ENCODE measurements around the gene RALY. TPM values are rescaled to one million over a fixed set of nuclear protein-coding genes. Genes with fewer than 3 reads are reported as not detected.
"Not testable (repeated sequence)": the region's sequence is repeated elsewhere in the genome, so short reads cannot be mapped to it uniquely, and the experiment has no call there.

The RALY gene
- total and polyA plus RNA-seq, 2 donors = 53.9 to 150 TPM

DNA sequence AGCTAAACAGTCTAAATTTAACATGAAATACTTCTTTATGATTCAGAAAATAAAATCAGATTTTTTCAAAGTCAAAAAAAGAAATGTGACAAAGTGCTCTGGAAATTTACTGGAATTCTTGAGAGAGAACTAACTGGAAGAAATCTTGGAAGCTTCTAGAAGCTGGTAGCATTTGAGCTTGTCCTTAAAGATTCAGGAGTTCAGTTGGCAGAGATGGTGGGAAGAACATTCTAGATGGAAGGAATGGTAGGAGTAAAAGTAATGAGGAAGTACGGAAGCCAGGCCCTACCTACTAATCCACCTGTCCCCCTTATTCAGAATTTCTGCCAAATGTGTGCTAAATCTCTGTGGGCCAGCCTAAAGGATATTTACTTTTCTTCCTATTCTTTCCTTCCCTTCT, 21.2 kb downstream of the RALY start:
- H3K27ac ChIP-seq (ENCODE audit: low read depth) = no peak overlapping the region
- H3K36me3 ChIP-seq (ENCODE audit: insufficient read depth) = no peaks in the 10 kb centered on the region
- no peak overlapping the region for H3K4me3 ChIP-seq (ENCODE audit: low read depth, low read length)
- 85% methylated on average over 1 of the region's 1 CpG for WGBS
- DNase-seq (ENCODE audit: extremely low spot score) = no peak
- peaks cover 3% of the 10 kb centered on the region for H3K4me1 ChIP-seq (ENCODE audit: insufficient read depth)

DNA sequence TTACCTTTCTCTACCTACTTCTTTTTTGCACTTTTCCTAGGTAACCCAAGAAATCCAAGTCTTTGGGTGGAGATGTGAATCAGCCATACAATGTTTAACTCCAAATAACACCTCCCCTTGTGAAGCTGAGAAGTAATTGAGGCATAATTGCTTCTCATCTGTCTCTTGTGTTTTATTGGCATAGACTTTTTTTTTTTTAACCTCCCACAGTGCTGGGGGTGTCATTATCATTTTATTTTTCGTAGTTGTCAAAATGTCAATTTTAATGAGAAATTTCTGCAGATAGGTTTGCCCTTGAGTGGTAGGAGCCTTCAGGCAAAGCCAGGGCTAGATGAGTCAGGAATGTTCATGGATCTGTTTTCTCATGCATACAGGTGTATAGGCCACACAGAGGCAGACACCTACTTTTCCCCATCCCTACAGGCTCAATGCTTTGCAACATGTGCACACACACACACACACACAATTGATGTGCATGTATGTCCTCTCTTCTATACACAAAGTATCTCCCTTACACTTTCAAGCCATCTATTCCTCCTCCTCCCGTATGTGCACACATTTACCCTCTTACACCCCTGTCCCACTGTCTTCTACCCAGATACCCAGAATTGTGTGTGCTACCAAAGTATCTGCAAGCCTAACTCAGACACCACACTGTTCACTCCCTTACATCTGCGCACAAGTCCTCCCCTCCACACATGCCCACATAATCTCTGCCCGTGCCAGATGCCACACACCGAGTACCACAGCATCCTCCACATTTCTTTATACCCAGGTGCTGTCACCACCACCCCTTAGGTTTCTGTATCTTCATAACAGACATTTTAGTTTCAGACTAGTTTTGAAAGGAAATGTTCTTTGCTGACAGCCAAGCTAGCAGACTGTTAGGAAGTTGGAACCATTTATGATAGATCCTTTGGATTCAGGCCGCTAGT, 22.0 kb downstream of the RALY start:
- Histone ChIP-seq H3K27ac (ENCODE audit: low read depth) (no peak overlapping the region), H3K36me3 (ENCODE audit: insufficient read depth) (no peaks in the 10 kb centered on the region), H3K4me1 (ENCODE audit: insufficient read depth) (peaks cover 5% of the 10 kb centered on the region), H3K4me3 (ENCODE audit: low read depth, low read length) (no peak overlapping the region)
- DNase-seq (ENCODE audit: extremely low spot score) = no peak
- WGBS = 86% methylated on average over 6 of the region's 6 CpGs

DNA sequence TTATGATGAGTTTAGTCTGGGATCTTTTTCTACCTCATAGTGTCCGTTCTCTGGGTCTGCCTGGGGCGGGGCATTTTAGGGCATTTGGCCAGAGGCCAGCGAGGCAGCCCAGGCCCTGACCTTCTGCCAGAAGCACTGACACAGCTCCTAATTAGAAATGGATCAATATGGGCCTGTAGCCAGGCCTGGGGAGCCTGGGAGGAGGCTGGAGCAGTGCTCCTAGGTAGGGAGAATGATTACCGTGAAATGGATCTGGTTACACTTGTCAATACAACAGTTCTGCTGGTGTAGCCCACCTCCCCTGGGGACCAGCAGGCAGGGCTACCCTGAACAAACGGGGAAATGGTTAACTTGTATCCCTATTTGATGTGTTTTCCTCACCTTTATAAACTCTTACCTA, 23.0 kb downstream of the RALY start:
- Histone ChIP-seq H3K36me3 (ENCODE audit: insufficient read depth) (no peaks in the 10 kb centered on the region), H3K27ac (ENCODE audit: low read depth) (no peak overlapping the region), H3K4me3 (ENCODE audit: low read depth, low read length) (no peak overlapping the region), H3K4me1 (ENCODE audit: insufficient read depth) (peaks cover 5% of the 10 kb centered on the region)
- DNase-seq (ENCODE audit: extremely low spot score) = no peak
- 77% methylated on average over 5 of the region's 5 CpGs for WGBS

DNA sequence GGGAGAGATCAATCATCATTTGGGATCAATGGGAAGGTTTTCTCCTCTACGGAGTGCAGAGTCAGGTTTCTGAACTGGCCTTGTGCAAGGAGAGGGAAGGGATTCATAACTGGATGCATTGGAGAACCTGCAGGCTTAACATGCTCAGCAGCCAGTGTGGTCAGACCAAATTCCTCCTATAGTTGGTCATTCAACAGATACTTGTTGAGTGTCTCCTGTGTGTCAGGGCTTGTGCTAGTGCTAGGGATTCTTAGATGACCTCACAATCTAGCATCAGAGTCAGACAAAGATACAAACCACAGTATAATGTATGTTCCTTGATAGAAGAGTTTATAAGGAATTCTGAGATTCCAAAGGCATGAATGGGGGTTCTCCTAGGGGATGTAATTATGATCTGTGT, 23.9 kb downstream of the RALY start:
- Histone ChIP-seq H3K4me3 (ENCODE audit: low read depth, low read length) (no peak overlapping the region), H3K4me1 (ENCODE audit: insufficient read depth) (peaks cover 5% of the 10 kb centered on the region), H3K36me3 (ENCODE audit: insufficient read depth) (no peaks in the 10 kb centered on the region), H3K27ac (ENCODE audit: low read depth) (no peak overlapping the region)
- WGBS = 89% methylated on average over 1 of the region's 1 CpG
- DNase-seq (ENCODE audit: extremely low spot score) = no peak

DNA sequence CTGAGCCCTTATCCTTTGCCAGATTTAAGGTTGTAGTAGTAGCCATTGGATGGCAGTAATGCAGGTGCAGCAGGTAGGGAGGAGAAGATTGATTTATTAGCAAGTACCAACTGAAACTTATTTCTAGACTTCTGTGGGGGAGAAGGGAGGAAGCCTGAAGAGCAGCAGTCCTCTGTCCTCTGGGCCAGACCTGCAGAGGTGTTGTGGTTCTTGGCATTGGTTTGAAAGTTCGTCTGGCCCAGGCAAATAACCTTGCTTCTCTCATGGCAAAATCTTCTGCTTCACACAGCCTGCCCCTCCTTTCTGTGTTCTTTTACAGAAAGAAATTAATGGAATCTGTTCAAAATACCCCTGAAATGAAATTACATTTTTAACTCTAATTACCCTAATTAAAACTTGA, 24.5 kb downstream of the RALY start:
- Histone ChIP-seq H3K27ac (ENCODE audit: low read depth) (no peak overlapping the region), H3K4me1 (ENCODE audit: insufficient read depth) (peaks cover 5% of the 10 kb centered on the region)
- WGBS = 61% methylated on average over 1 of the region's 1 CpG

DNA sequence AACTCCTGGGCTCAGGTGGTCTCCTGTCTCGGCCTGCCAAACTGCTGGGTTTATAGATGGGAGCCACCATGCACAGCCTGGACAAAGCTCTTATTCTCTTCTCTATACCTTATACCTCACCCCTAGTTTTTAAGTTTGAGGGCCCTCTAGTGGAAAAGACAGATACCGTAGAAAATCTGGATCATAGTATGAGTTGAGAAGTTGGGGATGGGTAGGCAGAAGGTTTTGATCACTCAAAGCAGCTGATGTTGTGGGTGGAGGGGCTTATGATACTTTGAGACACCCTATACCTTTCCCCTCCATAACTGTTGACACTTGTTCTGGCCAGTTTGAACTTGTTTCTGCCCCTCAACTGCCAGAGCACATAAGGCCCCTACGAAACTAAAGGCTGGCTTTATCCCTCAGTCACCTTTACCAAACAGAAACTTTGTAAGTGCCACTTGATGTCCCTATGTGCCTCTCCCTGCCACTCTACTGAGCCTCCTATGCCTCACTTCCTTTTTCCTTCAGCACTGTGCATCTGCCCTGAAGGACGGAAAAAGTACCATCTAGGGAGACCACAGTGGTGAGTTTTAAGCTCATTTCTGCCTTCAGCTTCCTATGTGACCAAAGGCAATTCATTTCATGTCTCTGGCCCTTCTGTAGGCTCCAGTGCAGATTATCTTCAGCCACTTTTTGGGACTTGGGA, 28.6 kb downstream of the RALY start:
- no peak for DNase-seq (ENCODE audit: extremely low spot score)
- 87% methylated on average over 4 of the region's 4 CpGs for WGBS
- H3K27ac ChIP-seq (ENCODE audit: low read depth) = no peak overlapping the region
- H3K36me3 ChIP-seq (ENCODE audit: insufficient read depth) = no peaks in the 10 kb centered on the region
- peaks cover 3% of the 10 kb centered on the region for H3K4me1 ChIP-seq (ENCODE audit: insufficient read depth)
- no peak overlapping the region for H3K4me3 ChIP-seq (ENCODE audit: low read depth, low read length)

More for the DNA sequence above, 24.5 kb downstream of the RALY start:
- Histone ChIP-seq H3K4me3 (ENCODE audit: low read depth, low read length) (no peak overlapping the region), H3K36me3 (ENCODE audit: insufficient read depth) (no peaks in the 10 kb centered on the region)
- DNase-seq (ENCODE audit: extremely low spot score) = no peak

DNA sequence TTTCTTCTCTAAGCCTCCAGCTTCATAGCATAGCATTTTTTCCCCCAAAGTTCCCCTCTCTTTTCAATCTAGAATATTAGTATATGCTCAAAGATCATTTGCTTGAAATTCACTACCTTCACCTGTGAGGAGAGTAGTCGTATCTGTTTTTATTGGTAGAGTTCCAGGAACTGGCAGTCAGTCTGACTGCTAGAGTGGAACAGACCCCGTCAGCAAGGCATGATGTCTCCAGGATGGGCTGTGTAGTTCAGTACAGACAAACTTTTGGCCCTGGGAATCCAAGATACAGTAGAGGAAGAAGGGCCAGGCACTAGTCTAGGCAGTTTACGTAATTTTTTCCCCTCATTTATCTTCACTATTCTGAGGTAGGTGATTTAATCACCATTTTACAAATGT, 29.1 kb downstream of the RALY start:
- H3K27ac ChIP-seq (ENCODE audit: low read depth) = no peak overlapping the region
- peaks cover 3% of the 10 kb centered on the region for H3K4me1 ChIP-seq (ENCODE audit: insufficient read depth)
- 84% methylated on average over 3 of the region's 3 CpGs for whole genome bisulfite sequencing
- no peaks in the 10 kb centered on the region for H3K36me3 ChIP-seq (ENCODE audit: insufficient read depth)
- H3K4me3 ChIP-seq (ENCODE audit: low read depth, low read length) = no peak overlapping the region
- no peak for DNase-seq (ENCODE audit: extremely low spot score)

DNA sequence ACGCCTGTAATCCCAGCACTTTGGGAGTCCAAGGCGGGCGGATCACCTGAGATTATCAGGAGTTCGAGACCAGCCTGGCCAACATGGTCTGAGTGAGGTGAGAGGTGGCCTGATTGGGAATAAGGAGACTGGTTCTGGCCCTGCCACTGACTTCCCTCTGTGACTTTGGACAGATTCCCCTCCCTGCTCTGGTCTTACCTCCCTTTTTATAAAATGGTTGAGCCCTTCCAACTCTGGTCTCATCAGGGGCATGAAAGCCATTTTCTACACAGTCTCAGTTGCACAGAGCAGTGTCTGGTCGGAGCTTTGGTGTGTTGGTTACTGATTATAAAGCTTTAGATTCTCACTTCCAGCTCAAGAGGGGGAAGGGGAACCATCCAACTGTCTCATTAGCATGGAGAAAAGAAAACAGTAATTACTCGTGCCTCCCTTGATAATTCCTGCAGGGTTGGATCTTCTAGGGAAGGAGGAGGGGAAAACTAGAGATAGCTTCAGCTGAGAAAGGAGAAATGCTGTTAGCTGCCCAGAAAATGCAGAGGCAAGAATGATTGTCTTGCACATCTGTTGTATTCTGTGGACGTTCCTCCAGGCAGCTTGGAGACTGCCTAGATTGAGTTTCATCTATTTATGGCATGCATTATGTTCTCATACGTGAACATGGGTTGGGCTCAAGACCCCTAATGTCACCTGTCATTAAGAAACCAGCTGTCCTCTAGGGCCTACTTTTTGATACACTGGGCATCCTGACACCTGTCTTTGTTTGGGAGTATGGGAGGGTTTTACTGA, 30.4 kb downstream of the RALY start:
- DNase-seq (ENCODE audit: extremely low spot score) = no peak
- H3K4me3 ChIP-seq (ENCODE audit: low read depth, low read length) = no peak overlapping the region
- H3K27ac ChIP-seq (ENCODE audit: low read depth) = no peak overlapping the region
- WGBS = 77% methylated on average over 8 of the region's 8 CpGs
- H3K36me3 ChIP-seq (ENCODE audit: insufficient read depth) = no peaks in the 10 kb centered on the region
- peaks cover 3% of the 10 kb centered on the region for H3K4me1 ChIP-seq (ENCODE audit: insufficient read depth)

DNA sequence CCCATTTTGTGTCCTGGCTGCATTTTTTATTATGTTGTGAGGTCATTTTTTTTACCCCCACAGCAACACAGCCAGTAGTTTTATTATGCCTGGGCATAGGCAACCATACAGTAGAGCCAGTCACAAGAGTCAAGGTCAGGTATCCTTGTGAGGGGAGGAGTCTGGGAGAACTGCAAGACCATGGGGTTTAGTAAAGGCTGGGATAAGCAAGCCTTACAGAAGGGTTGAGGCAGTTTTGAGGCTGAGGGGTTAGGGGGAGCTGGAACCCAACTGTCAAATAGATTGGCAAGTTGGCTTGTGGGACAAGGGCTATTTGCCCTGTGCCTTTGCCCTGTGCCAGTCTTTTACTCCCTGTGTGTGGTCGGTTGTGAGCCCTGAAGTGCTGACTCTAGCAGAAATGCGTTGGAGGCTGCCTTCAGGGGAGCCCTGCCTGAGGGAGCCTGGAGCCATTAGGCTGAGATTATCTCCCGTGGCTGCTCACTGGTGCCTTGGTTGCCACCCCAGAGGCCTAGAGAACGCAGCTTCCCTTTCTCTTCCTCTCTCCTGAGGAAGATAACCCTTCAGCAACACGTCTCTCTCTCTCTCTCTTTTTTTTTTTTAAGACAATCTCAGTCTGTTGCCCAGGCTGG, 31.1 kb downstream of the RALY start:
- DNase-seq (ENCODE audit: extremely low spot score) = no peak
- H3K27ac ChIP-seq (ENCODE audit: low read depth) = no peak overlapping the region
- 31% methylated on average over 5 of the region's 5 CpGs for WGBS
- no peak overlapping the region for H3K4me3 ChIP-seq (ENCODE audit: low read depth, low read length)
- H3K4me1 ChIP-seq (ENCODE audit: insufficient read depth) = peaks cover 3% of the 10 kb centered on the region
- H3K36me3 ChIP-seq (ENCODE audit: insufficient read depth) = no peaks in the 10 kb centered on the region

DNA sequence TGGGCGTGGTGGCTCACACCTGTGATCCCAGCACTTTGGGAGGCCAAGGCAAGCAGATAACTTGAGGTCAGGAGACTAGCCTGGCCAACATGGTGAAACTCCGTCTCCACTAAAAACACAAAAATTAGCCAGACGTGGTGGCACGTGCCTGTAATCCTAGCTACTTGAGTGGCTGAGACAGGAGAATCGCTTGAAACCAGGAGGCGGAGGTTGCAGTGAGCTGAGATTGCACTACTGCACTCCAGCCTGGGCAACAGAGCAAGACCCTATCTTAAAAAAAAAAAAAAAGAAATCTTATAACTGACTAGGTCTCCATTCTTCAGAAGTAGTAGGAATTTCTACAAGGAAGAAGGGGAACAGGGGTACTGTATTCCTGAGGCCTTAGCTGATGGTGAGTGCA, 34.3 kb downstream of the RALY start:
- not testable (repeated sequence) for H3K36me3 ChIP-seq (ENCODE audit: insufficient read depth); DNase-seq (ENCODE audit: extremely low spot score); H3K4me3 ChIP-seq (ENCODE audit: low read depth, low read length); H3K4me1 ChIP-seq (ENCODE audit: insufficient read depth); H3K27ac ChIP-seq (ENCODE audit: low read depth)
- WGBS = 98% methylated on average over 6 of the region's 6 CpGs

DNA sequence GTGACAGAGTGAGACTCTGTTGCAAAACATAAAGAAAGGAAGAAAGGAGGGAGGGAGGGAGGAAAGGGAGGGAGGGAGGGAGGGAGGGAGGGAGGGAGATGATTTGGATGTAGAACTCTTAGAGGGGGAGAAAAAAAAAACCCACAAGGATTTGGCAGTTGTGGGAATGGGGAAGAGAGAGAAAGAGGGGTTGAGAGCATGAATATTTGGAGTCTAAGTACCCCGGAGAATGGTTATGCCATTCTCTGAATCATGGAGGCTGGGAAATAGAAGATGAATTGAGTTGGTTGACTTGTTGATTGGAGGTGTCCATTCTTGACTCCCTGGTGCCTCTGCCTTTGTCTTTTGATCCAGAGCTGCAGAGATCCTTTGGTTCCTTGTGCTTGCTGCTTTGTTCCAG, 35.7 kb downstream of the RALY start:
- 98% methylated on average over 1 of the region's 1 CpG for WGBS
- Histone ChIP-seq H3K36me3 (ENCODE audit: insufficient read depth) (no peaks in the 10 kb centered on the region), H3K4me3 (ENCODE audit: low read depth, low read length) (no peak overlapping the region), H3K4me1 (ENCODE audit: insufficient read depth) (peaks cover 1% of the 10 kb centered on the region), H3K27ac (ENCODE audit: low read depth) (no peak overlapping the region)
- DNase-seq (ENCODE audit: extremely low spot score) = no peak

DNA sequence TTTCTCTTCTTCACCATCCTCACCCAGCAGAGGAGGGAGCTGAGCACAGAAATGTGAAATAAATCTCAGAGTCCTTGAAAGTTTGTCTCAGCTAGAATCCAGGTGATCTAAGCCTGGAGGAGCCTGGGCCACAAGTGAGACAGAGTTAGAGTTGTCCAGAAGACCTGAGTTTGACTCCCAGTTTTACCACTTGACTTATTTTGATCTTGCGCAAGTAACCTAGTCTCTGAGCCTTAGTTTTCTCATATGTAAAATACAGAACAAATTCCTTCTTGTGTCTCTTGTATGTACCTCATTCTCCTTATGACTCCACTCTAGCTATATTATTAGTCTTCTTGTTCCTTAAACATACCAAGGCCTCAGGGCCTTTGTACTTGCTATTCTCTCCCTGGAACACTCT, 36.7 kb downstream of the RALY start:
- no peak overlapping the region for H3K27ac ChIP-seq (ENCODE audit: low read depth)
- H3K4me3 ChIP-seq (ENCODE audit: low read depth, low read length) = no peak overlapping the region
- peaks cover 1% of the 10 kb centered on the region for H3K4me1 ChIP-seq (ENCODE audit: insufficient read depth)
- H3K36me3 ChIP-seq (ENCODE audit: insufficient read depth) = peaks cover under 1% of the 10 kb centered on the region
- WGBS = 98% methylated on average over 1 of the region's 1 CpG
- DNase-seq (ENCODE audit: extremely low spot score) = no peak

DNA sequence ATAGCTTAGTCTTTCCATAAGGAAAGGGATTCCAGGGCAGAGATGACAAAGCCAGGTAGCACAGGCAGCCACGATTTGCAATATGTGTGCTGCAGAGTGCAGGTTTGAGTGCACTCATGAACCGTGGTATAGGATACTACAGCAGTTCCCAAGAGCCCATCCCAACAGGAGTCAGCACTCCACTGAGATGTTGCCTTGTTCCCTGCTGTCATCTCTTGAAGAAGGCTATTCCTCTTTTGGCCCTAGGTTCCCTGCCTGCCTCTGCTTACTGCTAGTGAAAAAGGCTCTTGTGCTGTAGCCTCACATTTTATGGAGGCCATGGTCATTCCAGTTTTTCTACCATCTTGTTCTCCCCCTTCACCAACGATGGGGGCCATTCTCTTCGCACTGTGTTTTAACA, 40.2 kb downstream of the RALY start:
- DNase-seq (ENCODE audit: extremely low spot score) = no peak
- Histone ChIP-seq H3K4me3 (ENCODE audit: low read depth, low read length) (no peak overlapping the region), H3K4me1 (ENCODE audit: insufficient read depth) (no peaks in the 10 kb centered on the region), H3K36me3 (ENCODE audit: insufficient read depth) (peaks cover 2% of the 10 kb centered on the region), H3K27ac (ENCODE audit: low read depth) (no peak overlapping the region)
- 92% methylated on average over 4 of the region's 4 CpGs for WGBS

Data from urinary bladder (tissue), 4 donors.